WTC11 (cell line): Measurements from ENCODE around the gene E2F4. TPM values are rescaled to one million over a fixed set of nuclear protein-coding genes. Genes with fewer than 3 reads are reported as not detected.

Experiments used
- ATAC-seq: fragments of 200-7000 bp; cut with Tn5 transposase; 2 replicates; pipeline ENCODE4 v1.10.0; 2021; ENCODE audit warnings: mild to moderate bottlenecking, moderate library complexity
- CTCF ChIA-PET: fragments of 300-600 bp; sonication (Branson Sonifier 250); formaldehyde crosslinking; loops from one replicate; lab custom pipeline; 2021; ENCODE audit warnings: antibody characterized with exemption; lab: Charles Lee
- POLR2A ChIA-PET: fragments of 350-600 bp; sonication (Branson Sonifier 250); formaldehyde crosslinking; loops from one replicate; lab custom pipeline; 2021; ENCODE audit warnings: antibody characterized with exemption; lab: Charles Lee
- DNase-seq: peaks from one replicate; pipeline ENCODE4 v3.0.0; 2021; ENCODE audit warnings: low spot score
- H3K27ac Mint-ChIP-seq: 2 replicates; pipeline ENCODE4 v1.8.0; 2021; ENCODE audit warnings: mixed read lengths
- H3K27me3 Mint-ChIP-seq: 2 replicates; pipeline ENCODE4 v1.8.0; 2021; ENCODE audit warnings: low read depth, mild to moderate bottlenecking, moderate library complexity, mixed read lengths
- H3K36me3 Mint-ChIP-seq: 2 replicates; pipeline ENCODE4 v1.8.0; 2021; ENCODE audit warnings: mixed read lengths
- H3K4me1 Mint-ChIP-seq: 2 replicates; pipeline ENCODE4 v1.8.0; 2022; ENCODE audit warnings: mixed read lengths
- H3K4me3 Mint-ChIP-seq: 2 replicates; pipeline ENCODE4 v1.8.0; 2021; ENCODE audit warnings: mild to moderate bottlenecking, moderate library complexity, mixed read lengths
- H3K9me3 Mint-ChIP-seq: 2 replicates; pipeline ENCODE4 v1.8.0; 2021; ENCODE audit warnings: mixed read lengths
- ATF1 ChIP-seq: sonication (generic); formaldehyde crosslinking; IDR thresholded peaks from 2 replicates; pipeline ENCODE4 v1.8.1; 2023; ENCODE audit warnings: mild to moderate bottlenecking, moderate library complexity, missing genetic modification reagents
- ATF3 ChIP-seq: sonication (generic); formaldehyde crosslinking; conservative IDR thresholded peaks from 2 replicates; pipeline ENCODE4 v1.8.1; 2022; ENCODE audit warnings: mild to moderate bottlenecking, missing genetic modification reagents
- ELF4 ChIP-seq: sonication (generic); formaldehyde crosslinking; IDR thresholded peaks from 2 replicates; pipeline ENCODE4 v1.8.1; 2022; ENCODE audit warnings: low read depth, mild to moderate bottlenecking, moderate library complexity, missing genetic modification reagents
- IRF1 ChIP-seq: sonication (generic); formaldehyde crosslinking; IDR thresholded peaks from 2 replicates; pipeline ENCODE4 v1.8.0; 2023; ENCODE audit warnings: missing genetic modification reagents
- STAT6 ChIP-seq: sonication (generic); formaldehyde crosslinking; conservative IDR thresholded peaks from 2 replicates; pipeline ENCODE4 v1.8.1; 2023; ENCODE audit warnings: mild to moderate bottlenecking, low read depth, missing genetic modification reagents, moderate library complexity
- USF1 ChIP-seq: sonication (generic); formaldehyde crosslinking; IDR thresholded peaks from 2 replicates; pipeline ENCODE4 v1.8.0; 2022; ENCODE audit warnings: mild to moderate bottlenecking, missing genetic modification reagents
- ZNF121 ChIP-seq: sonication (generic); formaldehyde crosslinking; IDR thresholded peaks from 2 replicates; pipeline ENCODE4 v1.8.0; 2023; ENCODE audit warnings: missing genetic modification reagents
- ZNF416 ChIP-seq: fragments of 250-450 bp; sonication (Bioruptor Pico); IDR thresholded peaks from 2 replicates; pipeline ENCODE4 v1.9.0; 2021; ENCODE audit warnings: mild to moderate bottlenecking, inconsistent platforms
- ZNF423 ChIP-seq: fragments of 250-450 bp; sonication (Bioruptor Pico); IDR thresholded peaks from 2 replicates; pipeline ENCODE4 v2.1.2; 2022; ENCODE audit warnings: mild to moderate bottlenecking, moderate library complexity
- ZSCAN18 ChIP-seq: fragments of 250-450 bp; sonication (Bioruptor Pico); IDR thresholded peaks from 2 replicates; pipeline ENCODE4 v2.1.2; 2022; ENCODE audit warnings: mild to moderate bottlenecking, moderate library complexity
- total RNA-seq: library from RNA; stranded (reverse); gene quantifications from 3 replicates; pipeline ENCODE4 v1.2.3, GENCODE V29; 2021

E2F4 gene
- total RNA-seq, 1 experiment from 2014 or later, result 85.0 TPM

- no peak for TF ChIP-seq ZSCAN18 (CRISPR knock-in tag)
Observed at GRCh38 chr16:67204076-67204475, 12.1 kb downstream of the E2F4 start (continued).

- Mint-ChIP-seq H3K27ac (no peak overlapping the region), H3K4me3 (no peak overlapping the region)
- POLR2A ChIA-PET, result interaction anchor here (0.6 kb wide), 1 partner anchor 1925 kb away, joined by 3 read pairs; no protein-coding TSS in a partner anchor
Observed at GRCh38 chr16:67206129-67206837, 14.3 kb downstream of the E2F4 start.

GRCh38 chr16:67206838-67207248 lies 14.9 kb downstream of the E2F4 start:
- ATAC-seq (no peak), DNase-seq (no peak)
- peaks cover 4% of the 10 kb centered on the region for H3K27me3 Mint-ChIP-seq
- POLR2A ChIA-PET, result interaction anchor here (0.7 kb wide), 1 partner anchor 8 kb away, joined by 3 read pairs; the partner anchor contains the start of gene ELMO3
- no peak for TF ChIP-seq ZNF423 (CRISPR knock-in tag)
- TF ChIP-seq ATF1 (CRISPR knock-in tag), result no peak
- TF ChIP-seq ATF3 (CRISPR knock-in tag), result no peak
- no peak for TF ChIP-seq IRF1 (CRISPR knock-in tag)
- TF ChIP-seq ELF4 (CRISPR knock-in tag), result no peak
- TF ChIP-seq STAT6, result no peak
- H3K4me1 Mint-ChIP-seq, result no peaks in the 10 kb centered on the region
- no peaks in the 10 kb centered on the region for H3K36me3 Mint-ChIP-seq
- H3K9me3 Mint-ChIP-seq, result no peaks in the 10 kb centered on the region
- CTCF ChIA-PET, result interaction anchor here (1.0 to 9.1 kb wide), 3 partner anchors 8 to 246 kb away, joined by 3 to 65 read pairs (median 4); partner anchors contain the start of genes CES3, ELMO3 and FHOD1
- H3K27ac Mint-ChIP-seq, result no peak overlapping the region
- no peak overlapping the region for H3K4me3 Mint-ChIP-seq

More at GRCh38 chr16:67206129-67206837, 14.3 kb downstream of the E2F4 start:
- Mint-ChIP-seq H3K27me3 (no peaks in the 10 kb centered on the region), H3K4me1 (no peaks in the 10 kb centered on the region), H3K9me3 (no peaks in the 10 kb centered on the region), H3K36me3 (no peaks in the 10 kb centered on the region)
- DNase-seq (no peak), ATAC-seq (no peak)
- no peak for TF ChIP-seq ATF1 (CRISPR knock-in tag)
- no peak for TF ChIP-seq USF1 (CRISPR knock-in tag)
- CTCF ChIA-PET, result interaction anchor here (1.0 to 1.7 kb wide), 2 partner anchors 41 to 245 kb away, joined by 3 to 4 read pairs; partner anchors contain the start of genes CES3 and FHOD1

GRCh38 chr16:67207249-67208091 lies 15.5 kb downstream of the E2F4 start:
- DNase-seq, result no peak
- H3K27ac Mint-ChIP-seq, result no peak overlapping the region
- no peak overlapping the region for H3K4me3 Mint-ChIP-seq
- CTCF ChIA-PET, result interaction anchor here (1.7 to 9.1 kb wide), 2 partner anchors 9 to 247 kb away, joined by 4 to 65 read pairs; partner anchors contain the start of genes CES3 and ELMO3
- peaks cover 5% of the 10 kb centered on the region for H3K27me3 Mint-ChIP-seq
- no peaks in the 10 kb centered on the region for H3K9me3 Mint-ChIP-seq
- POLR2A ChIA-PET, result interaction anchor here (0.6 to 1.7 kb wide), 3 partner anchors 9 to 19 kb away, joined by 3 to 8 read pairs (median 7); partner anchors contain the start of genes ELMO3 and TMEM208
- no peak for TF ChIP-seq ZNF416 (CRISPR knock-in tag)
- 0 out of 2 replicates have a peak, but pooled peaks have one; percentile 13 for TF ChIP-seq ZNF121
- TF ChIP-seq, all 79 proteins: peak for 1
- no peaks in the 10 kb centered on the region for H3K36me3 Mint-ChIP-seq
- peak; percentile 28 for ATAC-seq
- no peaks in the 10 kb centered on the region for H3K4me1 Mint-ChIP-seq
